Right hindlimb (tissue), 1 donor: ENCODE measurements around the gene PDCD2L.
"Not testable (repeated sequence)": the region's sequence is repeated elsewhere in the genome, so short reads cannot be mapped to it uniquely, and the experiment has no call there.

Source experiments
- DNase-seq: peaks from one replicate; pipeline ENCODE4 v3.0.0-alpha.2; 2018

The PDCD2L gene

GRCh38 chr19:34375598-34375997 lies 28.6 kb upstream of the PDCD2L start:
- no peak for DNase-seq

- DNase-seq, result no peak
These were observed 23.5 kb upstream of the PDCD2L start for GRCh38 chr19:34380639-34381241.

GRCh38 chr19:34381399-34382251 lies 22.6 kb upstream of the PDCD2L start:
- no peak for DNase-seq

- DNase-seq, result no peak
These were observed 21.7 kb upstream of the PDCD2L start for GRCh38 chr19:34382471-34382870.

- no peak for DNase-seq
These were observed 20.6 kb upstream of the PDCD2L start for GRCh38 chr19:34383599-34383998.

GRCh38 chr19:34386645-34387445 lies 17.4 kb upstream of the PDCD2L start:
- DNase-seq, result no peak

GRCh38 chr19:34387446-34387810 lies 16.8 kb upstream of the PDCD2L start:
- no peak for DNase-seq

- not testable (repeated sequence) for DNase-seq
These were observed 15.5 kb upstream of the PDCD2L start for GRCh38 chr19:34388745-34389144.

GRCh38 chr19:34391813-34392212 lies 12.4 kb upstream of the PDCD2L start:
- DNase-seq, result no peak

- DNase-seq, result no peak
These were observed 11.2 kb upstream of the PDCD2L start for GRCh38 chr19:34393031-34393430.

- peak; percentile 89 for DNase-seq
These were observed 10.6 kb upstream of the PDCD2L start for GRCh38 chr19:34393629-34394028.

GRCh38 chr19:34397853-34398252 lies 6.3 kb upstream of the PDCD2L start:
- no peak for DNase-seq

- no peak for DNase-seq
These were observed 4.3 kb upstream of the PDCD2L start for GRCh38 chr19:34399886-34400285.

- not testable (repeated sequence) for DNase-seq
These were observed 3.4 kb upstream of the PDCD2L start for GRCh38 chr19:34400844-34401243.

GRCh38 chr19:34402074-34402600 lies 2.1 kb upstream of the PDCD2L start:
- DNase-seq, result no peak

- DNase-seq, result no peak
These were observed 453 bp upstream of the PDCD2L start for GRCh38 chr19:34403784-34404108.

GRCh38 chr19:34405892-34406660 lies 1.9 kb downstream of the PDCD2L start:
- no peak for DNase-seq

- no peak for DNase-seq
These were observed 4.2 kb downstream of the PDCD2L start for GRCh38 chr19:34408411-34408810.

GRCh38 chr19:34409189-34410164 lies 5.3 kb downstream of the PDCD2L start:
- no peak for DNase-seq

GRCh38 chr19:34411216-34411615 lies 7.0 kb downstream of the PDCD2L start:
- DNase-seq, result no peak

- no peak for DNase-seq
These were observed 11.9 kb downstream of the PDCD2L start for GRCh38 chr19:34416021-34416545.
